Measurements from ENCODE around the gene KIZ.
"Not testable (repeated sequence)": the region's sequence is repeated elsewhere in the genome, so short reads cannot be mapped to it uniquely, and the experiment has no call there.

The KIZ gene

GRCh38 chr20:21166801-21167200 lies 40.9 kb downstream of the KIZ start:
- no peak for DNase-seq
- no peak for TF ChIP-seq CTCF (IDR thresholded peaks at IDR 0.05; ENCODE audit: low read depth, low read length)
- Histone ChIP-seq H3K4me3 (ENCODE audit: low read depth, low read length) (no peak overlapping the region), H3K27me3 (ENCODE audit: insufficient read depth, low read depth, severe bottlenecking) (no peaks in the 10 kb centered on the region), H3K9me3 (ENCODE audit: severe bottlenecking) (no peaks in the 10 kb centered on the region), H3K36me3 (no peaks in the 10 kb centered on the region), H3K27ac (no peak overlapping the region)

GRCh38 chr20:21167261-21167660 lies 41.4 kb downstream of the KIZ start:
- Histone ChIP-seq H3K27ac (no peak overlapping the region), H3K4me3 (ENCODE audit: low read depth, low read length) (no peak overlapping the region), H3K27me3 (ENCODE audit: insufficient read depth, low read depth, severe bottlenecking) (no peaks in the 10 kb centered on the region), H3K36me3 (no peaks in the 10 kb centered on the region), H3K9me3 (ENCODE audit: severe bottlenecking) (no peaks in the 10 kb centered on the region)
- TF ChIP-seq CTCF (IDR thresholded peaks at IDR 0.05; ENCODE audit: low read depth, low read length), result no peak
- no peak for DNase-seq

GRCh38 chr20:21168061-21168460 lies 42.2 kb downstream of the KIZ start:
- H3K36me3 ChIP-seq; H3K9me3 ChIP-seq (ENCODE audit: severe bottlenecking); H3K27ac ChIP-seq; H3K4me3 ChIP-seq (ENCODE audit: low read depth, low read length); H3K27me3 ChIP-seq (ENCODE audit: insufficient read depth, low read depth, severe bottlenecking); DNase-seq: not testable (repeated sequence)

- TF ChIP-seq CTCF (IDR thresholded peaks at IDR 0.05; ENCODE audit: low read depth, low read length), result no peak
- Histone ChIP-seq H3K27ac (no peak overlapping the region), H3K27me3 (ENCODE audit: insufficient read depth, low read depth, severe bottlenecking) (no peaks in the 10 kb centered on the region), H3K9me3 (ENCODE audit: severe bottlenecking) (no peaks in the 10 kb centered on the region), H3K36me3 (no peaks in the 10 kb centered on the region), H3K4me3 (ENCODE audit: low read depth, low read length) (no peak overlapping the region)
- no peak for DNase-seq
Observed at GRCh38 chr20:21172626-21173025, 46.7 kb downstream of the KIZ start.

GRCh38 chr20:21173485-21173884 lies 47.6 kb downstream of the KIZ start:
- no peak overlapping the region for H3K27ac ChIP-seq
- no peak overlapping the region for H3K4me3 ChIP-seq (ENCODE audit: low read depth, low read length)
- H3K27me3 ChIP-seq (ENCODE audit: insufficient read depth, low read depth, severe bottlenecking), result no peaks in the 10 kb centered on the region
- no peak for DNase-seq
- no peaks in the 10 kb centered on the region for H3K36me3 ChIP-seq
- no peaks in the 10 kb centered on the region for H3K9me3 ChIP-seq (ENCODE audit: severe bottlenecking)
- no peak for TF ChIP-seq CTCF (IDR thresholded peaks at IDR 0.05; ENCODE audit: low read depth, low read length)

- DNase-seq, result no peak
- no peaks in the 10 kb centered on the region for H3K27me3 ChIP-seq (ENCODE audit: insufficient read depth, low read depth, severe bottlenecking)
- H3K4me3 ChIP-seq (ENCODE audit: low read depth, low read length), result no peak overlapping the region
- no peak overlapping the region for H3K27ac ChIP-seq
- H3K9me3 ChIP-seq (ENCODE audit: severe bottlenecking), result no peaks in the 10 kb centered on the region
- H3K36me3 ChIP-seq, result no peaks in the 10 kb centered on the region
- no peak for TF ChIP-seq CTCF (IDR thresholded peaks at IDR 0.05; ENCODE audit: low read depth, low read length)
Observed at GRCh38 chr20:21174516-21175239, 48.8 kb downstream of the KIZ start.
